ENCODE measurements around the gene APLP2. TPM values are rescaled to one million over a fixed set of nuclear protein-coding genes. Genes with fewer than 3 reads are reported as not detected.

The APLP2 gene
- total and polyA plus RNA-seq, 12 donors = 115 to 414 (median 299) TPM

- no peaks in the 10 kb centered on the region for H3K27me3 ChIP-seq
- H3K4me3 ChIP-seq = no peak overlapping the region
- H3K27ac ChIP-seq = no peak overlapping the region
- H3K9me3 ChIP-seq = no peaks in the 10 kb centered on the region
- TF ChIP-seq CTCF (IDR thresholded peaks at IDR 0.05) = no peak
- peaks cover 0 to 99% (median 38%) of the 10 kb centered on the region in 9 donors for H3K36me3 ChIP-seq
- peaks cover 0 to 29% (median 10%) of the 10 kb centered on the region in 9 donors for H3K4me1 ChIP-seq
- 94% methylated on average over 2 of the region's 2 CpGs for WGBS, 2 donors
- no peak for DNase-seq
- intact Hi-C loops (cut with DNase I) = loop anchor here in 3 of 10 donors (5.0 to 10.0 kb wide), 3 partner anchors 54 to 131 kb away; no protein-coding TSS in a partner anchor
- ATAC-seq = no peak
Measured at GRCh38 chr11:130128626-130129025, 58.9 kb downstream of the APLP2 start.

GRCh38 chr11:130129922-130130321 lies 60.2 kb downstream of the APLP2 start:
- H3K27me3 ChIP-seq = no peaks in the 10 kb centered on the region
- intact Hi-C loops (cut with DNase I) = loop anchor here in 6 of 10 donors (2.0 to 10.0 kb wide), 8 partner anchors 55 to 208 kb away; partner anchors contain the start of gene PRDM10 (in 2 of the 6)
- TF ChIP-seq CTCF (IDR thresholded peaks at IDR 0.05) = no peak
- no peak for DNase-seq
- peaks cover 0 to 16% (median under 1%) of the 10 kb centered on the region in 9 donors for H3K4me1 ChIP-seq
- no peaks in the 10 kb centered on the region for H3K9me3 ChIP-seq
- H3K4me3 ChIP-seq = no peak overlapping the region
- WGBS, 2 donors = 77 to 90% methylated on average over 11 of the region's 11 CpGs
- H3K36me3 ChIP-seq = peaks cover 0 to 99% (median 43%) of the 10 kb centered on the region in 9 donors
- ATAC-seq = no peak
- no peak overlapping the region for H3K27ac ChIP-seq

- peaks cover 0 to 98% (median 43%) of the 10 kb centered on the region in 9 donors for H3K36me3 ChIP-seq
- peak in 1 of 2 donors; percentile 56 for DNase-seq
- peak in 7 of 8 donors; percentile 64 to 82 (median 74) for ATAC-seq
Measured at GRCh38 chr11:130131961-130132850, 62.5 kb downstream of the APLP2 start.

More at GRCh38 chr11:130131961-130132850, 62.5 kb downstream of the APLP2 start:
- H3K4me1 ChIP-seq = peaks cover 0 to 13% (median 0%) of the 10 kb centered on the region in 9 donors
- TF ChIP-seq CTCF (IDR thresholded peaks at IDR 0.05) = peak; percentile 80 to 89 (median 86)
- WGBS, 2 donors = 49 to 59% methylated on average over 9 of the region's 9 CpGs
- no peaks in the 10 kb centered on the region for H3K9me3 ChIP-seq
- H3K27ac ChIP-seq = no peak overlapping the region
- no peak overlapping the region for H3K4me3 ChIP-seq
- no peaks in the 10 kb centered on the region for H3K27me3 ChIP-seq
- intact Hi-C loops (cut with DNase I) = loop anchor here in 9 of 10 donors (1.0 to 10.0 kb wide), 9 partner anchors 60 to 210 kb away; partner anchors contain the start of gene PRDM10 (in 3 of the 9)

Measured in heart right ventricle (tissue), 16 donors.